HG03175 (cell line): ENCODE data around the gene PLSCR4.

Source experiments
- ATAC-seq: cut with Tn5 transposase; IDR thresholded peaks from one replicate; pipeline ENCODE4 v1.9.1; 2021; ENCODE audit warnings: mild to moderate bottlenecking, moderate library complexity; ENCODE audit not compliant: unreplicated experiment

PLSCR4 gene

DNA sequence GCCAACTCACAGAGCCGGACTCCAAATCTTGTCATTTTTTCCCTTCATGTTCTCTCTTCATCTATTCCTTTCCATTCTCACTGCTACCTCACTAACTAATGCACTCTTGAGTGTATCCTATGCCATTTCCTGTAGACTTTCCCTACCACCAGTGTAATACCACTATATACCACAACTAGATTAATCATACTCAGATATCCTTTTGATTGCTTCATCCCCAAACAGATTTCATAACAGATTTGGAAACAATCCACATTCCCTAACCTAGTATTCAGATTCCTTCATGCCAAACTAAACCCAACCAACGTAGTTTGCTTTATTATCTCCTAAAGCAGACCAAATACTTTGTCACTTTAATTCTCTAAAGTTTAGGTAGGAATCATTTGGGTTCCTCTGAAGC, 87.3 kb downstream of the PLSCR4 start:
- ATAC-seq, result no peak

DNA sequence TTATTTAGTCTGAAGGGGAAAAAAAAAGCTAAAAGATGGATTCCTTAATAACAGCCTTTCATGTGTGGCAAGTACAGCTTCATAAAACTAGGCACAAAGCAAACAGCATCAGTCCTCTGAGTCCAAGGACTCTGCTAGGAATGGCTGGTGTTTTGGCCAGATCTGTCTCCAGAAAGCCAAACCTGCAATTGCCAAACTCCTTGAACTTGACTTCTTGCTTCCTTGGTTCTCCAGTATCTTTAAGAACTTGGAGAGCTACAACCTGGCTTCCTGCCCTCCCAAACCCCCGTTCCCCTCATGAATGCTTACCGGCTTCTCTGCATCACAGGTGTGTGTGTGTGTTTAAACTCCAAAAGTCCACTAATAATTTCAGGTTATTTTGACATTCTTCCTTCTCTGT, 88.3 kb downstream of the PLSCR4 start:
- ATAC-seq, result no peak

DNA sequence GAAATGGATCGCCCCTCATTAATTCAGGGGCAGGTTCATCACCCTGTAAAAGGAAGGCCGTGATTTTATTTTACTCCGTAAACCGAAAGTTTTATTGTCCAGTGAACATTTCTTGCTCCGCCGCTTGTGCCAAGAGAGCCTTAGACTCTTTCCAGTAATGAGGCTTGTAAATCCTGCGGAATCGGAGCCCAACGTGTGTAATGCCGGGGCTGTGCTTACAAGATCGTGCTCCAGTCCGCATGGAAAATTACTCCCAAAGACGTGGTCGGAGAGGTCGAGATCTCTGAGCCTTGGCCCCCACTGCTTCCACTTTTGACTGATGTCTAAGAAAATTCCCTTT, 89.3 kb downstream of the PLSCR4 start:
- ATAC-seq, result no peak

DNA sequence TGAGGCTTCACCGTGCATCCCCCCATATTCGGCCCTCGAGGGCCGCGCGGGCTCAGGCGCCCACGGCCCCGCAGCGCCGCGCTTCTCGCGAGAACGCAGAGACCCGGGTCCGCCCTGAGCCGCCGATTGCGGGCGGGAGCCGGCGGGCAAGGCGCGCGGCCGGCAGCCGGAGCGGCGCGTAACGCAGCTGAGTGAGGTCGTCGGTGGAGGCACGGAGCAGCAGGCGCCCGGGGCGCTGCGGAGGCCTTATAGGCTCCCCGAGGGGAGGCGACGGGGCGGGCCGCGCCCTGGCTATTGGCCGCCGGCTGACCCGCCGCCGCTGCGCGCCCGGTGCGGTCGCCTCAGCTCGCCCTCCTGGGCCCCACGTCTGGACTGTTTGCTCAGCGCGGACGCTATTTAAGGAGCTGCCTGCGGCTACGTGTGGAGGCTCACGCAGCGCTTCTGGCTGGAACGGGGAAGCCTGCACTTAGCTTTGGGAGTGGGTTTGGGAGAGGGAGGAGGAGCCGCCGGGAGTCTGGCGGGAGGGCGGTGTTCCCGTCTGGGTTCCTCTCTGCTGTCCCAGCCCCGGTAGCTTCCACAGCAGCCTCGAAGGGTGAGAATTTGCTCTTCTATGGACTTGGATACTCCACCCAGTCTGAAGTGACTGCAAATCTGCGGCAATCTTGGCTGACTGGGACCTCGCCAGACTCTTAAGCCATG, 89.8 kb downstream of the PLSCR4 start, which contains the start of gene PLOD2:
TSS of gene PLOD2 (minus strand) at position 221 of the 699 bp plus-strand sequence. CDS start at position 26, 195 bp downstream.
- ATAC-seq, result peak; percentile 48

DNA sequence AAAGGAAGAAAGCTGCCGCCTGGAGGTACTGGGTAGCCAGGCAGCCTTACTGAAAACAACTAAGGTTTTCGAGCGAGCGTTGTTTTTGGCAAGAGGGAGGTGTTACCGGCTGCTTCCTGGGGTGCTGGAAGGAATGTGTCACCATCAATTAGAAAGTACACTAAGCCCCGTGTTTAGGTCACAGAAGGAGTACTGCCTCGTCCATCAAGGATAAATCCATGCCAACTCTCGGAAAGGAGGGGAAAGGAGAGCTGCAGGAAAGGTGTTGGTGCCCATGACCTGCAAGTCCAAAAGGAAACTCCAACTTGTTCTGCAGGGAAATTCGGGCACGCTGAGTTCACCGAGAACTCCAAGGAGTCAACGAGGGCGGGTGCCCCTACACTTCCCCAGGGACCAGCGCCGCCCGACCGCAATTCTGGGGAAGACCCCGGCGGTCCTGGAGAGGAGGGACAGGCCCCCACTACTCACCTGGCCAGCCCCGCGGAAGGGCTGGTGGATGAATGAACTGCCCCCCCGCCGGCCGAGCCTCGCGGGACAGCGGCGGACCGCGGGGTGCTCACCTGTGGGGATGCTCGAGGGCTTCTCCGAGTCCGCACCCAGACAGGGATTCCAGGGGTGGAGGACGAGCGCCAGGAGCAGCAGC, 90.5 kb downstream of the PLSCR4 start:
- ATAC-seq, result peak; percentile 20

DNA sequence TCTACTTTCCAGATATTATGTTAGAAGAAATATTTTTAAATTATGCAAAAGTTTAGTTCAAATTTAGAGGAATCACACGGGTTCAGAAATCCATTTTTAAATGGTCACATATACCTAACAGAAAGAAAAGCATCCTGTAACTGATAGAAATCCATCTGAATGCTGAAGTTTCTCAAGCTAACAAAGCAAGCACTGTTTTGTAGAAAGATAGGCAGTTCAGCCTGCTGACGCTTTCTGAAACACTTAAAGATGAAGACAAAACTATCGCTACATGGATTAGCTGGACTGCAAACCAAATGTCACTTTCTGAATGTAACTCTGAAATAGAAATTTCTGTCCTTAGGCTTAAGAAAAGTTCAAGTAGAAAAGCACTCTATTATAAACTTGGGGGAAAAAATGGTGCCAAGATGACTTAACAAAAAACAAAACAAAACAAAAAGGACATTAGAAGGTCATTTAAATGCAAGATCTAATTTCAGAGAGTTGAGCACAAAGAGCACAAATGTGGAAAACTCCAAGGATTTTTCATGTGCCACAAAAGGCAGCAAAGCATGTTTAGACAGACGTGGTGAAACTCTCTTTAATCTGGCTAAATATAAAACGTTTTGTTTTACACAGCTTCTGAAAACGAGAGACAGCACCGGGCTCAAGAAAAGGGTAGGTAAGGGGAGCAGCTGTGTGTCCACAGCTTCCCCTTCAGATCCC, 91.1 kb downstream of the PLSCR4 start:
- ATAC-seq, result no peak

DNA sequence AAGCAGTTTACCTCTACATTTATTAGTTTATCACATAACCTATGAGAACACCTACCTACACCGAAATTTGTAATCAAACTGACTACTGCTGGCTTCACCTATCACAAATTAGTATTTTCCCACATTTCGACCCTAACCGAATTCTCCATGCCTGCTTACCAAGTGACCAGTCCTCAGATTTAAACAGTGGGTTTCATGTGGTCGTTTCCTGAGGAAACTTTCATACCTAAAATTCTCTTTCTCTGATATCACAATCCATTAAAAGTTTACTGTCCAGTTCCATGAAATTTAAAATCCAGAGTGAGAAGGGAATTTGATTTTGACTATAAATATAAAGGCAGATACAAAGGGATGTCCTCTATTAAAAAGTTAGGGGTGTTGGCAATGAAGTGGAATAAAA, 91.9 kb downstream of the PLSCR4 start:
- ATAC-seq, result no peak

DNA sequence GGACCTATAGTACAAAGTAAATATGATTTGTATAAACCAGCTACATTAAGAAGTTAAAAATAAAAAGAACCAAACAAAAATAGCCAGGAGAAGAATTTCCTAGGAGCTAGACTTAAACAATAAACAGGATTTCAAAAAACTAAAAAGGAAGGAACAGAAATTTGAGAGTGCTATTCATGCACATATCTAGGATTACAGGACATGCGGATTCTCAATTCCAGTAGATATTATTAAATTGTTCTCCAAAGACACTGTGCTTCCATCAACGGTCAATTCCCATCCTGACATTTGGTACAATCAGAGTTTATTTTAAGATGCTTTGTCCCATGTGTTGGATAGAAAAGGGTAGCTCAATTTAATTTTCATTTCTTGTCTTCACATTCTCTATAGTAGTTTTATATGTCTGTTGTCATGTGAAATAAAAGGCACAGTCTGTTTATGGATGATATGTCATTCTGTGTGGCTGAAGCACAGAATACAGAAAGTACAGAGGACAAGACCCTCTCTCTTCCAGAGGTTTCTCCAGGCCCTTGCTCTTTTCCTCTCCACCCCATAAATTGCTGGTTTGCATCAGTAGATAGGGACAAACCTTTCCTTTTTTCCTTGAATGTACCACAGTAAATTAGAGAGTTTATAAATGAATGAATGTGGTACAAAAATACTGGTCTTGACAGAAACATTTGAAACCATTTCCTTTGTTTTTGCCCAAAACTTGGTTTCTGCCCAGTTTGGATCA, 93.4 kb downstream of the PLSCR4 start:
- ATAC-seq, result no peak

DNA sequence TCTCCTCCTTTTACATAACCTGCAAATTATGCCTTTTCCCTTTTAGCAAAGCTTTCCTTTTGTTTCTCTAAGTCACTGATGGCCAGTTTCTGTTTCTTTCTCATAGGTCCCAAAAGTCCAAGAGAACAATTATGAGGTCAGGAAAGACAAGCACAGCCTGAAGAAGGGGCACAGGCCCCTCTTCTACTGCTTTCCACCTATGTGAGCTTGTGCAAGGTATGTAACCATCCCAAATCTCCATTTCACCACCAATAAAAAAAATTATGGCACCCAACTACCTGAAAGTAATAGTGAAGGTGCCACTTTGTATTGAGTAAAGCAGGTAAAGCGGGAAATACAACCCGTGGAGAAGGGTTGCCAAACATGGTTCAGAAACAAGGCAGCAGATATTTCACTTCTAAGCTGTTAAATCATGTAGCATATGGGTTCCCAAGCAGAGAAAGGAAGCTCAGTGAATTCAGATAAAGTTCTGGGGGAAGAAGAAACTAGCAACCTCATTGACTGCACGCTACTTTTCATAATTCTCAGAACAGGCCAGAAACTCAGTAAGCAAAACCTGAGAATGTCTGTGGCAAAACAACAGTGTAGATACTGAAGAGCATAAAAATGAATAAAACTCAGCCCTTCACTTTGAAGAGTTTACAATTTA, 94.1 kb downstream of the PLSCR4 start:
- no peak for ATAC-seq

DNA sequence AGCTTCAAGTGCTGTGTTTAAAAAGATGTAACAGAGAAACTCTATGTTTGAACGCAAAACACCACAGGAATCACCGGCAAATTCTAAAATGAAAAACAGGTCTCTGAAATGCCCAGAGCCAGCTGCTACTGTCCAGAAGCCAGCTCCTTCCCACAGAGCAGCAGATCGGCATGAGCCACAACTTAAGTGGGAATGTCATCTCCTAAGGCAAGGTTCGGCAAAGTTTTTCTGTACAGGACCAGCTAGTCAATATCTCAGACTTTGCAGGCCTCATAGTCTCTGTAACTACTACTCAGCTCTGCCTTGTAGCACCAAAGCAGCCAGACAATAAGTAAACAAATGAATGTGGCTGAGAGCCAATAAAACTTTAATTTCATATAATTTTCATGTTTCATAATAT, 94.8 kb downstream of the PLSCR4 start:
- ATAC-seq, result no peak

DNA sequence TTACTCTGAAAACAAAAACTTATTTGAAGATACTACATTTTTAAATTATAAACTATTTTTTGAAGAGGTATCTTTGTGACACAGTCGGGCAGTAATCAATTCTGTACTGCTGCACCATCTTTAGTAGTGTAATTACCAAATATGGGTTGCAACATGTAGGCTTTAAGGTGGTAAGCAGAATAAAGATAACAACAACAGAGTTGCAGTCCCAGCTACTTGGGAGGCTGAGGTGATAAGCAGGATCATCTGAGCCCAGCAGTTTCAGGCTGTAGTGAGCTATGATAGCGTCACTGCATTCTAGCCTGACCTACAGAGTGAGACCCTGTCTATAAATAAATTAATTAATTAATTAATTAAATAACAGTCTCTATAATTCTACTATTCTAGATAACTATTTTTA, 95.9 kb downstream of the PLSCR4 start:
- no peak for ATAC-seq

DNA sequence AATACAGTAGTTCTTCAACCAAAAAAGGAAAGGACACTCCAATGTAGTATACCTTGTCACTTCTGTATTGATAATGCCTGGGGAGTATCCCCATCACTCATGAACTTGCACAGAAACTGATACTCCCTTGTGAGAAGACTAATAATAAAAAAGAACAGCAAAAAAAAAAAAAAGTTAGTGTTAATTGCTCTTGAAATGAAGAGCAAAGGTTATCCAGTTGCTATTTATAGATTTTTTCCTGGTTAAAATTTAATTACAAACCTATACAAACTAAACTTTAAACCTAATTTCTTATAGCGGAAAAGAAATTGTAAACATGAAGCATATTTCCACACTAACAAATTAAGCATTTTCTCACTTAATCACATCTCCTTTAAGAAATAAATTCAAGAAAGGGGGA, 96.6 kb downstream of the PLSCR4 start:
- ATAC-seq, result no peak

DNA sequence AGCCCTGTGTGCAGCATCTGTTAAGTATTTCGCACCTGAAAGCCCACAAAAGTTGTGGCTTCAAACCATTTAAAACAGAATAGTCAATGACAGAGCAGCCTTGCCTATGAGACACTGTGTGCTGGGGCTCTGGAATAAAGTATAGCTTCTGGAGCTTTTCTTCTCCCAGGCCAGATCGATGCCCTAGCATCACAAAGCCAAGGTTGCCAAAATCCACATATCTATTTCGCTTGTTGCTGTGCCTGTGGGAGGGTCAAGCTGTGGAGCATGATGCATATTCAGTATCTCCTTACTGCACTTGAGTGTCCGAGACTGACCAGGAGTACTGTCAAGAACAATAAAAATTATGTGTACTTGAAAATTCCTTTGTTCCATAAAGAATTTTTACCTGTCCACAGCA, 97.5 kb downstream of the PLSCR4 start:
- no peak for ATAC-seq

DNA sequence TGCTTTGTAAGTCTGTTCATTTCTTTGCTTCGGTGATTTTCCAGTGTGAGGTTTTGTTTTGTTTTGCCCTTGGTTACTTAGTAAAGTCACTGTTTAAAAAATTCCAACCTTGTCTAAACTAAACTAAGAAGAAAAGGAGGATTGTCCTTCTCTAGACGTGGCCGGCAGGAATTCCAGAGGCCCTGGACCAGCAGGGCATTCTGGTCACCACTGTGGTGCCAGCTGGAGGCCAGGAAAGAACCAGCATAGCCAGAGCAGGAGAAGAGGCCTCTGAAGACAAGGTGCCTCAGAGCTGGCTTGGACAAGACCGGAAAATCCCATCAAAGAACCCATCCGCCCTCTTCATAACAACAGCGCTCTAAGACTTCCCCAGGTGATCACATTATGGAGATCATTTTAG, 98.1 kb downstream of the PLSCR4 start:
- no peak for ATAC-seq

DNA sequence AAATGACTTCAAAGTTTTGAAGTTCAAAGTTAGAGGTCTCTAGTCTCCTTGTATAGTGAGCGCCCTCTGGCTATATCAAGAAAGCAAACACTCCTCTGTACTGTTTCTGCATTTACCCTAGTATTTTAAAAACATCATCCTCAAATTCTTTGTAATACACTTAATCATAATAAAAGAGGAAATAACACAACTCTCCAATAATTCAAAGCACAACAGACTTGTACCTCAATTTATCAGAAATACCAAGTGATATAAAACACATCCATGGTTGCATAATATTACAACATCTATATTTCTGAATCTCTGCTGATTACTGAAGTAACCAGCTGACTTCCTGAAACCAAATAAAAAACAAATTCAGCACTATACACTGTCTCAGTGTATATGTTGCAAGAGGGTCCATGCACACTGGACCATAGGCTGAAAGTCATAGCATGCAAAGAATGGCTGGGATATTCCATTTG, 102.4 kb downstream of the PLSCR4 start:
- ATAC-seq, result no peak

DNA sequence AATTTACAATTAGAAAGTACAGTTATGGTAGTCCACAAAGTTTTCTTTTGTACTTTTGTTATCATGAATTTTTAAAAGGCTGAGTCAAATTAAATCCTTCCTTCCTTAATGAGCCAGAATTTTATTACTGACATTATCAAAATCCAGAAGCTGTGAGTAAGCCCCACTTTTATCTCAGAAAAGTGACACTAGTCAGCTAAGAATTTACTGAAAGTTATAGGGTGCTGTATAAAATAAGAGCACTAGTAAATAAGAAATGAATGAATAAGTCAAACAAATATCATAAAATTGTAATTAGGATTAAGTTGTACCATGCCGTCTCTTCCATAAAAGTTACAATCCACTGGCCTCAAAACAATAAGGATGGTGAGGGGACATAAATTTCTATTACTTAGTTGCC, 105.3 kb downstream of the PLSCR4 start:
- ATAC-seq, result no peak

DNA sequence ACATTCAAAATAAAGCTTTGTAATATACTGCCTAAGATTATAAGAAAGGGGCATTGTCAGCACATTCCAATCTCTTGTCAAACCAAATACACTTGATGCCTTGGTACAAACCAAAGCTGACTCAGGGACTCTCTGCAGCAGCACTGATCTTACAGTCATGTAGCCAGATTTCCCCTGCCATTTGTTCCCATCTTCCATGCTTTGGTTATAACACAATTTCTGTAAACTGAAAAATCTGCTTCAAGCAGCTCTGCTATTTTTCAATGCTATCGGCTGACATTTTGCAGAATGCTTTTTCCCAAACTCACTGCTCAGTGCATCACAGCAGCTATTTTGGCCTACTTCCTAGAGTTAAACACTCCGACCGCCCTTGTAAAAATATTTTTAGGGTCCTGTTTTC, 108.1 kb downstream of the PLSCR4 start:
- ATAC-seq, result no peak
